ENCODE data around the gene CCDC138.

DNA sequence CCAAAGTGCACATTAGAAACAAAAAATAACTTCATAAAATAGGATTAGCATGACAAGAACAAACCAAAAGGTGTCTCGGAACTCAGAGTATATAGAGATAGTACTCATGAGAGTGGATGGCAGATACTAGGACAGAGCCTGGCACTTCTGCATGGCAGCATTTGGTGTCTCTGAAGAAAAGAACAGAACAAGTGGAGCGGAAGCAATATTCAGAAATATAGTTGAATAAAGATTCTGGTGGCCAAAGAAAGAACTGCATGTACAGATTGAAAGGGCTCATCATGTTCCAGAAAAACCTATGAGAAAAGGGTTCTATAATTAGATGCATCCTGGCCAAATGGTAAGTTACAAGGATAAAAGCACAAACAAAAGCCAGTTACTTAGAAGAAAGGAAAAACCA, 90.9 kb downstream of the CCDC138 start:
- TF ChIP-seq POLR2A (IDR thresholded peaks at IDR 0.05; ENCODE audit: low read depth, low read length) (no peak), POLR2AphosphoS5 (IDR thresholded peaks at IDR 0.05; ENCODE audit: low read depth, low read length) (no peak), TAF1 (IDR thresholded peaks at IDR 0.05; ENCODE audit: borderline replicate concordance, low read depth, low read length) (no peak)
